Measurements from ENCODE around the gene SERPINA1.

The SERPINA1 gene

DNA sequence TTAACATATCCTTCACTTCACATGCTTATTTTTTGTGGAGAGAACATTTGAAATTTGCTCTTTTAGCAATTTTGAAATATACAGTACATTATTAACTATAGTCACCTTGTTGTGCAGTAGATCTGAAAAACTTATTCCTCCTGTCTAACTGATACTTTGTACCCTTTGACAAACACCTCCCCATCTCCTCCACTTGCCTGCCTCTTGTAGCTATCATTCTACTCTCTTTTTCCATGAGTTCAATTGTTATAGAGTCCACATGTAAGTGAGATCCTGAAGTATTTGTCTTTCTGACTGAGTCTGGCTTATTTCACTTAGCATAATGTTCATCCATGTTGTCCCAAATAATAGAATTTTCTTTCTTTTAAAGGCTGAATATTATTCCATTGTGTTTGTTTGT, 55.8 kb downstream of the SERPINA1 start:
- no peak for DNase-seq (ENCODE audit: low read depth)
- TF ChIP-seq, protein P1, sequence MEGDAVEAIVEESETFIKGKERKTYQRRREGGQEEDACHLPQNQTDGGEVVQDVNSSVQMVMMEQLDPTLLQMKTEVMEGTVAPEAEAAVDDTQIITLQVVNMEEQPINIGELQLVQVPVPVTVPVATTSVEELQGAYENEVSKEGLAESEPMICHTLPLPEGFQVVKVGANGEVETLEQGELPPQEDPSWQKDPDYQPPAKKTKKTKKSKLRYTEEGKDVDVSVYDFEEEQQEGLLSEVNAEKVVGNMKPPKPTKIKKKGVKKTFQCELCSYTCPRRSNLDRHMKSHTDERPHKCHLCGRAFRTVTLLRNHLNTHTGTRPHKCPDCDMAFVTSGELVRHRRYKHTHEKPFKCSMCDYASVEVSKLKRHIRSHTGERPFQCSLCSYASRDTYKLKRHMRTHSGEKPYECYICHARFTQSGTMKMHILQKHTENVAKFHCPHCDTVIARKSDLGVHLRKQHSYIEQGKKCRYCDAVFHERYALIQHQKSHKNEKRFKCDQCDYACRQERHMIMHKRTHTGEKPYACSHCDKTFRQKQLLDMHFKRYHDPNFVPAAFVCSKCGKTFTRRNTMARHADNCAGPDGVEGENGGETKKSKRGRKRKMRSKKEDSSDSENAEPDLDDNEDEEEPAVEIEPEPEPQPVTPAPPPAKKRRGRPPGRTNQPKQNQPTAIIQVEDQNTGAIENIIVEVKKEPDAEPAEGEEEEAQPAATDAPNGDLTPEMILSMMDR (conservative IDR thresholded peaks at IDR 0.05; ENCODE audit: control insufficient read depth, insufficient read depth, low read depth, low read length) = no peak
- H3K4me3 ChIP-seq (ENCODE audit: control insufficient read depth, low read depth, low read length) = no peak overlapping the region

- DNase-seq (ENCODE audit: low read depth) = no peak
- TF ChIP-seq, protein P1 (conservative IDR thresholded peaks at IDR 0.05; ENCODE audit: control insufficient read depth, insufficient read depth, low read depth, low read length) = no peak
- no peak overlapping the region for H3K4me3 ChIP-seq (ENCODE audit: control insufficient read depth, low read depth, low read length)
These were observed 56.3 kb downstream of the SERPINA1 start for GRCh38 chr14:94332063-94332583.

- TF ChIP-seq, protein P1 (conservative IDR thresholded peaks at IDR 0.05; ENCODE audit: control insufficient read depth, insufficient read depth, low read depth, low read length) = no peak
- DNase-seq (ENCODE audit: low read depth) = no peak
- H3K4me3 ChIP-seq (ENCODE audit: control insufficient read depth, low read depth, low read length) = no peak overlapping the region
These were observed 56.9 kb downstream of the SERPINA1 start for GRCh38 chr14:94331462-94331861.

DNA sequence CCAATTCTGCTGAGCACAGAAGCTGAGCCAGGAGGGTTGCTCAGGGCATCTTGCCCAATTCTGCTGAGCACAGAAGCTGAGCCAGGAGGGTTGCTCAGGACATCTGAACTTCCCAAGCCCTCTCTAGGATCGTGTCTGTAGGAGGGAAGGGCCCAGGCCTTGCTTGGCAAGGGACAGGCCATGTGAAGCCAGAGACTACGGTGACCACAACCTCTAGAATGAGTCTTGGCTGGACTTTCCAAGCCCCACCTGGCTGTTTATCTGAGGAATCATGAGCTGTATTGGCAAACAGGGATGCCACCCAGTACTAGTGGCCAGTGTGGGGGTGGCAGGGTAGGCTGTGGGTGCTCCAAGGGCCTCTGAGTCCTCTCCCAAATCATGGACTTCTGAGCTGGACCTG, 57.5 kb downstream of the SERPINA1 start:
- no peak overlapping the region for H3K4me3 ChIP-seq (ENCODE audit: control insufficient read depth, low read depth, low read length)
- DNase-seq (ENCODE audit: low read depth) = no peak
- TF ChIP-seq, protein P1 (conservative IDR thresholded peaks at IDR 0.05; ENCODE audit: control insufficient read depth, insufficient read depth, low read depth, low read length) = no peak

- no peak overlapping the region for H3K4me3 ChIP-seq (ENCODE audit: control insufficient read depth, low read depth, low read length)
- DNase-seq (ENCODE audit: low read depth) = no peak
- TF ChIP-seq, protein P1 (conservative IDR thresholded peaks at IDR 0.05; ENCODE audit: control insufficient read depth, insufficient read depth, low read depth, low read length) = no peak
These were observed 58.0 kb downstream of the SERPINA1 start for GRCh38 chr14:94330432-94330831.

DNA sequence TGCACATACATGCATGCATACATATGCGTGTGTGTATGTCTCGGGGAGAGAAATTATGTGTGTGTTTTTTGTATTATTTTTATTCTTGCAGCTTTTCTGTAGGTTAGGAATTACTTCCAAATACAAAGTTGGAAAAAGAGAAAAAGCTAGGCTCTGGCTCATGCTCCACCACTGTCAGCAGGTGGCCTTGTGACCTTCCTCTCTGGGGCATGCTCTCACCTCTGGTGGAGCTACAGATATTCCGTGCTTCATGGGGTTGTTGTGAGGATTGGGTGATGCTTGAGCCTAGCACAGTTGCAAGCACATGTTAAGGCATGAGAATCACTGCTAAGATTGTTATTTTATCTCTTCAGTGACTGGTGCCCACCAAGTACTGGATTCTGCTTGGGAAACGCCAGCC, 58.5 kb downstream of the SERPINA1 start:
- no peak overlapping the region for H3K4me3 ChIP-seq (ENCODE audit: control insufficient read depth, low read depth, low read length)
- TF ChIP-seq, protein P1 (conservative IDR thresholded peaks at IDR 0.05; ENCODE audit: control insufficient read depth, insufficient read depth, low read depth, low read length) = no peak
- no peak for DNase-seq (ENCODE audit: low read depth)

GRCh38 chr14:94328196-94328595, 60.2 kb downstream of the SERPINA1 start:
- TF ChIP-seq, protein P1 (conservative IDR thresholded peaks at IDR 0.05; ENCODE audit: control insufficient read depth, insufficient read depth, low read depth, low read length) = no peak
- no peak for DNase-seq (ENCODE audit: low read depth)
- no peak overlapping the region for H3K4me3 ChIP-seq (ENCODE audit: control insufficient read depth, low read depth, low read length)

Measured in fibroblast of mammary gland (primary cell).